Activated naive CD4-positive, alpha-beta T cell treated with Interleukin-2 at 50 U/mL for 16 hours (primary cell): Measurements from ENCODE around the gene ABHD14A.

ENCODE experiments used
- DNase-seq: peaks from one replicate; pipeline ENCODE4 v3.0.0-alpha.2; 2020

ABHD14A gene

GRCh38 chr3:51941463-51941797, 33.4 kb upstream of the ABHD14A start:
- DNase-seq, result no peak

GRCh38 chr3:51941798-51942602, 32.9 kb upstream of the ABHD14A start, which contains the start of the genes PARP3 and RRP9:
PARP3 (plus strand) TSS chr3:51942363; CDS start chr3:51943356, 993 bp downstream.
RRP9 (minus strand) TSS chr3:51941904; CDS start chr3:51941867, 37 bp downstream.
- DNase-seq, result peak; percentile 100

DNA sequence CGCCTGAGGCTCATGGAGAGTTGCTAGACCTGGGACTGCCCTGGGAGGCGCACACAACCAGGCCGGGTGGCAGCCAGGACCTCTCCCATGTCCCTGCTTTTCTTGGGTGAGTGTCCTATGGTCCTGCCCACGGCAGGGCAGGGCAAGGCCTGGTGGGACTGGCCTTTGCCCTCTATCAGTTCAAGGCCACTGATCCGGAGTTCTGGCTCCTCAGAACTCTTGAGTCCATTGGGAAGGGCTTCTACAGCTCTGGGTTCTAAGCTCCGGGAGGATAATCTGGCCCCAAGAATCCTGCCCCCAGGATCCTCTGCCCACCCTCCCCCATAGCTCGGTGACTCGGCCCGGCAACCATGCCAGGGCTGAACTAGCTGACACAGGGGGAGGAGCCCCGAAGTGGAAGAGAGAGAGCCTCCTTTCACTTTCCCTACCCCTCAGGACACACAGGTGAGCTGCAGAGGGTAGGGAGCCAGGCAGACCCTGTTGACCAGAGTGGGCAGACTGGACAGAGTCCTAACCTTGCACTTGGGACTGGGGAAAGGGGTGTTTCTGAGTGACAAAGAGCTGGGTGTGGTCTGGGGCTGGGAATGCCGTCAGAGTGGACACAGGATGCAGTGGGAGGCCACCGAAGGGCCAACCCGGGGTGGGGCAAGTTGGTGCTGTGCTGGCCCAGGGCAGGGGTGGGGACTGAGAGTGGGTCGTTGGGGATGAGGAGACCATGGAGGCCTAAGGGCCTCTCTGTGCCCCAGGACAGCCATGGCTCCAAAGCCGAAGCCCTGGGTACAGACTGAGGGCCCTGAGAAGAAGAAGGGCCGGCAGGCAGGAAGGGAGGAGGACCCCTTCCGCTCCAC, 32.0 kb upstream of the ABHD14A start:
- peak; percentile 64 for DNase-seq

- no peak for DNase-seq
Observed at GRCh38 chr3:51943451-51944391, 31.1 kb upstream of the ABHD14A start.

- DNase-seq, result no peak
Observed at GRCh38 chr3:51944451-51945021, 30.3 kb upstream of the ABHD14A start.

GRCh38 chr3:51945031-51945840, 29.6 kb upstream of the ABHD14A start:
- DNase-seq, result no peak

- DNase-seq, result no peak
Observed at GRCh38 chr3:51945926-51946705, 28.7 kb upstream of the ABHD14A start.

DNA sequence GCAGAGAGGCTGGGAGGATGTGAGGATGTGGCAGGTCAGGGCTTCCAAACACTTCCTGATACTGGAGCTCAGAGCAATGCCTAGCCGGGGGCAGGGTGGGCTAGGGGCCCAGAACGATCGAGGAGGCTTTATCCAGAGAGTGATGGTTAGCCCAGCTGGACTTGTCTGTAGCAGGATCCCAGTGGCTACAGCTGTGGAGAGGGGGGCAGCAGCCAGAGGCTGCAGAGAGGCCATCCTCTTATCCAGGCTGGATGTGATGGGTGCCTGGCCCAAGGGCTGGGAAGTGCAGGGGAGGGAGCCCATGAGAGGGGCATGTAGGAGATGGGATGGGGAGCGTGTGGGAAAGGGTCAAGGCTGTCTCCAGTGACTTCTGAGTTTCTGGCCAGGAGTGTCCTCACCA, 28.1 kb upstream of the ABHD14A start:
- no peak for DNase-seq

GRCh38 chr3:51947215-51947900, 27.5 kb upstream of the ABHD14A start:
- no peak for DNase-seq

GRCh38 chr3:51948016-51948580, 26.8 kb upstream of the ABHD14A start:
- DNase-seq, result no peak

- no peak for DNase-seq
Observed at GRCh38 chr3:51949121-51949520, 25.7 kb upstream of the ABHD14A start.

DNA sequence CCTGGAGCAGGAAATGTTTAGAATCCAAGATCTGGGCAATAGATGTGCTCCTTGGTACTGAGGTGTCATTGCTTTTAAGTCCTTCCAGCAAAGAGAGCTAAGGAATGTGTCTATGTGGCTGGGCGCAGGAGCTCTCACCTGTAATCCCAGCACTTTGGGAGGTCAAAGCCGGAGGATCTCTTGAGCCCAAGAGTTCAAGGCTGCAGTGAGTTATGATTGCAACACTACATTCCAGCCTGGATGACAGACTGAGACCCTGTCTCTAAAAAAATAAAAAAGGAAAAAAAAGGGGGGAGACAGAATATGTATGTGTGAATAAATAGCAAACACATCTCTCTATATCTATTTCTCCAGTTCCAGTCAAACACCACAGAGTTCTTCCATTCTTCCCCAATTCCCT, 24.0 kb upstream of the ABHD14A start:
- no peak for DNase-seq

DNA sequence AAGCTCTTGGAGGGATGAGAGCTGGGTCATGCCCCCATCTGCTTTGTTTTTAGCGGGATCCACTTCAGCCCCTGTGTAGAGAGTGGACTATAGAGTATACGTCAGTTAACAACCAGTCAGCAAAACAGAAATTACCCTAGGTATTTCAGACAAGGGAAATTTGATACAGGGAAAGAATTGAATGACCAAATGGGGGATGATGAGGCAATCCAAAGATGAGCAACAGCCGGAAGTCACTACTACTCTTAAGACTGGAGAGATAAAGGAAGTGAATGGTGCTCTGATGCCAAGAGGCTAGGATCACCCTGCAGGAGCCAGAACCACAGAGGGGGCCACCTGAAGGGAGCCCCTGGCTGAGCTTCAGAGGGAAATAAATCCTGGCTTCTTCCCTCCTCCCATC, 21.4 kb upstream of the ABHD14A start:
- DNase-seq, result no peak

- no peak for DNase-seq
Observed at GRCh38 chr3:51954105-51954504, 20.8 kb upstream of the ABHD14A start.

DNA sequence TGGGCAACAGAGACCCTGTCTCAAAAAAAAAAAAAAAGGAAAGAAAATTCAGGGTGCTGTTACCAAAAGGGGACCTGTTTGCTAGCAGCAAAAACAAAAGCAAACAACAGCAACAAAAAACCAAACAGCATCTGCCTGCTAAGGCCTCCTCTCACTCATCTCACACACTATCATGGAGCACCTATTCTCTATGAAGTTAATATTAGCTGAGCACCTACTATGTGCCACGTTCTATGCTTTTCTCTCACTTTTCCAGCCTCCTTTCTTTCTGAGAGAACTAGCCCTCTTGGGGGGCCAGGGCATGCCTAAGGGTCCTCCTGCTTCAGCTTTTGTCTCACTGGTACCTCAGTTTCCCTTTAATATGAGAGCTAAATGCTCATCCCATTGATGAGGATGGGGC, 20.2 kb upstream of the ABHD14A start:
- DNase-seq, result no peak

DNA sequence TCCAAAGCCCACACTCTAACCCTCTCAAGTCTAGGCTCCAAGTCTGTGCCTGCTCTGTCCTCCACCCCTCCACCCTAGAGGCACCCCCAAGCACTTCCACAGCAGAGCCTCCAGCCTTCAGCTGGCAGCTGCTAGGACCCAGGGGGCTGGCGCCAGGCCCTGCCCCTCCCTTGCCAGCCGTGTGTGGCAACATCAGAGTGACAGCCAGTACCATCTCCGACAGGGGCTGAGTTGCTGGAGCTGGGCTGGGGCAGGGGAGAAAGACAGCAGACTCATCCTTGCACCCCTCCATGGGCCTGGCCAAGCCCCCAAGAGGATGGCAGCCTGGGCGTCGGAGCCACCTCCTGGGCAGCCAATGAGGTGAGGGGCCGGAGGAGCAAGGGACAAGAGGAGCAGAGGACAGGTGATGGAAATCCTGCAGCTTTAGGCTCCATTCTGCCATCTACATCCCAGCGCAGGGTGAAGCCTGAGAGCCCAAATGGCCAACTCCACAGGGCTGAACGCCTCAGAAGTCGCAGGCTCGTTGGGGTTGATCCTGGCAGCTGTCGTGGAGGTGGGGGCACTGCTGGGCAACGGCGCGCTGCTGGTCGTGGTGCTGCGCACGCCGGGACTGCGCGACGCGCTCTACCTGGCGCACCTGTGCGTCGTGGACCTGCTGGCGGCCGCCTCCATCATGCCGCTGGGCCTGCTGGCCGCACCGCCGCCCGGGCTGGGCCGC, 19.5 kb upstream of the ABHD14A start, which contains the start of gene GPR62:
Gene GPR62, plus strand, starts transcription at position 207 of the 718 bp plus-strand sequence. Its CDS starts 272 bp downstream, at position 479.
- DNase-seq, result no peak

DNA sequence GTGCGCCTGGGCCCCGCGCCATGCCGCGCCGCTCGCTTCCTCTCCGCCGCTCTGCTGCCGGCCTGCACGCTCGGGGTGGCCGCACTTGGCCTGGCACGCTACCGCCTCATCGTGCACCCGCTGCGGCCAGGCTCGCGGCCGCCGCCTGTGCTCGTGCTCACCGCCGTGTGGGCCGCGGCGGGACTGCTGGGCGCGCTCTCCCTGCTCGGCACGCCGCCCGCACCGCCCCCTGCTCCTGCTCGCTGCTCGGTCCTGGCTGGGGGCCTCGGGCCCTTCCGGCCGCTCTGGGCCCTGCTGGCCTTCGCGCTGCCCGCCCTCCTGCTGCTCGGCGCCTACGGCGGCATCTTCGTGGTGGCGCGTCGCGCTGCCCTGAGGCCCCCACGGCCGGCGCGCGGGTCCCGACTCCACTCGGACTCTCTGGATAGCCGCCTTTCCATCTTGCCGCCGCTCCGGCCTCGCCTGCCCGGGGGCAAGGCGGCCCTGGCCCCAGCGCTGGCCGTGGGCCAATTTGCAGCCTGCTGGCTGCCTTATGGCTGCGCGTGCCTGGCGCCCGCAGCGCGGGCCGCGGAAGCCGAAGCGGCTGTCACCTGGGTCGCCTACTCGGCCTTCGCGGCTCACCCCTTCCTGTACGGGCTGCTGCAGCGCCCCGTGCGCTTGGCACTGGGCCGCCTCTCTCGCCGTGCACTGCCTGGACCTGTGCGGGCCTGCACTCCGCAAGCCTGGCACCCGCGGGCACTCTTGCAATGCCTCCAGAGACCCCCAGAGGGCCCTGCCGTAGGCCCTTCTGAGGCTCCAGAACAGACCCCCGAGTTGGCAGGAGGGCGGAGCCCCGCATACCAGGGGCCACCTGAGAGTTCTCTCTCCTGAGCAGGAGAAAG, 18.7 kb upstream of the ABHD14A start:
- peak; percentile 38 for DNase-seq
